GM12878 (cell line): Measurements from ENCODE around the gene TGFBR1. TPM values are rescaled to one million over a fixed set of nuclear protein-coding genes. Genes with fewer than 3 reads are reported as not detected.

Experiments used
- ATAC-seq: fragments of 200-7000 bp; cut with Tn5 transposase; 3 replicates; pipeline ENCODE4 v1.9.1; 2020; ENCODE audit warnings: mild to moderate bottlenecking, moderate library complexity
- BruUV-seq: library from RNA; stranded (reverse); fragments of 400-500 nt; replicated peaks from 2 replicates; lab custom pipeline; 2021; lab: Mats Ljungman, UMichigan
- CTCF ChIA-PET: fragments of 300-600 bp; sonication (Branson Sonifier 250); formaldehyde crosslinking; extraction: SDS; loops from one replicate; lab custom pipeline; 2021; ENCODE audit warnings: inconsistent platforms; lab: Yijun Ruan, JAX
- POLR2A ChIA-PET: fragments of 350-600 bp; formaldehyde crosslinking; extraction: SDS; loops from one replicate; lab custom pipeline; 2021; ENCODE audit warnings: inconsistent platforms; lab: Charles Lee
- RAD21 ChIA-PET: fragments of 300-600 bp; sonication (Branson Sonifier 250); formaldehyde crosslinking; loops from one replicate; lab custom pipeline; 2023; ENCODE audit warnings: antibody characterized with exemption; ENCODE audit not compliant: unreplicated experiment; lab: Charles Lee
- SMC1A ChIA-PET: fragments of 300-600 bp; sonication (Branson Sonifier 250); formaldehyde crosslinking; loops from one replicate; lab custom pipeline; 2023; ENCODE audit not compliant: unreplicated experiment, uncharacterized antibody; lab: Charles Lee
- DNase-seq: peaks from one replicate; pipeline ENCODE4 v3.0.0-alpha.2; 2011; ENCODE audit warnings: low read depth, low spot score
- FAIRE-seq: peaks from 3 replicates; lab custom pipeline; 2011; peaks lifted over from hg19 to GRCh38; lab: Jason Lieb, UNC
- H2AFZ ChIP-seq: 2 replicates; pipeline ENCODE4 v1.6.0; 2011; ENCODE audit warnings: low read depth, low read length, control low read depth; ENCODE audit not compliant: control insufficient read depth
- H3K27ac ChIP-seq: 2 replicates; pipeline ENCODE4 v1.5.1; 2011; ENCODE audit warnings: control low read depth; ENCODE audit not compliant: control insufficient read depth, insufficient read depth
- H3K27me3 ChIP-seq, 2 experiments: replicated peaks in 1 of 2; 2 replicates each; pipeline versions ENCODE4 v1.6.0 to v1.6.1; 2011; ENCODE audit warnings: low read length in 1 of 2; ENCODE audit not compliant: control insufficient read depth in 2 of 2, insufficient read depth in 2 of 2
- H3K36me3 ChIP-seq, 2 experiments: 2 replicates each; pipeline ENCODE4 v1.5.1; 2011; ENCODE audit warnings: low read length in 1 of 2; ENCODE audit not compliant: control insufficient read depth in 2 of 2, insufficient read depth in 2 of 2
- H3K4me1 ChIP-seq: 2 replicates; pipeline ENCODE4 v1.6.1; 2011; ENCODE audit warnings: mild to moderate bottlenecking, low read length, moderate library complexity, mixed read lengths; ENCODE audit not compliant: control insufficient read depth, insufficient read depth
- H3K4me2 ChIP-seq: 2 replicates; pipeline ENCODE4 v1.6.0; 2011; ENCODE audit warnings: control low read depth; ENCODE audit not compliant: control insufficient read depth, insufficient read depth
- H3K4me3 ChIP-seq: fragments of 200-600 bp; sonication (generic); 2 replicates; pipeline ENCODE4 v1.5.1; 2016
- H3K79me2 ChIP-seq: 2 replicates; pipeline ENCODE4 v1.6.0; 2011; ENCODE audit warnings: low read length; ENCODE audit not compliant: control insufficient read depth, insufficient read depth
- H3K9ac ChIP-seq: 2 replicates; pipeline ENCODE4 v1.8.0; 2011; ENCODE audit warnings: low read length, control low read depth, mixed read lengths; ENCODE audit not compliant: control insufficient read depth, insufficient read depth
- H3K9me3 ChIP-seq: replicated peaks from 3 replicates; pipeline ENCODE4 v1.5.1; 2011; ENCODE audit warnings: mild to moderate bottlenecking, low read length; ENCODE audit not compliant: control insufficient read depth, insufficient read depth
- H4K20me1 ChIP-seq: 2 replicates; pipeline ENCODE4 v1.6.0; 2011; ENCODE audit not compliant: control insufficient read depth, insufficient read depth
- POU2F2 ChIP-seq: IDR thresholded peaks from 3 replicates; pipeline ENCODE4 v1.6.1; 2011; ENCODE audit warnings: low read depth, mild to moderate bottlenecking, low read length, borderline replicate concordance
- SREBF1 ChIP-seq: IDR thresholded peaks from 2 replicates; pipeline ENCODE4 v1.6.1; 2012; ENCODE audit warnings: mild to moderate bottlenecking, low read length
- ZNF384 ChIP-seq: IDR thresholded peaks from 2 replicates; pipeline ENCODE4 v1.6.1; 2012; ENCODE audit warnings: low read depth, mild to moderate bottlenecking, low read length, improper control_type of control experiment, borderline replicate concordance
- WGBS: methylation state at CpG from one replicate; pipeline ENCODE4 v1.1.6; 2016; ENCODE audit warnings: low lambda C conversion rate; ENCODE audit not compliant: insufficient replicate concordance, insufficient coverage; ENCODE audit errors: missing lambda C conversion rate; 5-methylcytosine and 5-hydroxymethylcytosine counted together
- in situ Hi-C: fragments of 300-500 bp; cut with MboI; formaldehyde crosslinking; loops from 9 replicates; pipeline ENCODE4 v1.14.3; 2018; ENCODE audit warnings: mixed read lengths
- intact Hi-C: fragments of 100-400 bp; cut with micrococcal nuclease; formaldehyde crosslinking; loops from one replicate; pipeline ENCODE4 v1.14.2; 2022; ENCODE audit not compliant: unreplicated experiment
- polyA plus RNA-seq, 11 experiments: library from polyadenylated mRNA; depleted of rRNA in 4 of 11; unstranded in 6 of 11; stranded (reverse) in 5 of 11; fragments of >200 nt; fragmentation: Nextera tagmentation in 4 of 11; fragmentation: Illumina TruSeq in 1 of 11; extraction: Ambion mirVana in 4 of 11; extraction: Trizol in 1 of 11; gene quantifications; 1 replicate in 1 of 11; 2 replicates in 10 of 11; pipeline versions ENCODE4 v1.2.1 to v1.2.3, GENCODE V29; 2011 to 2016; ENCODE audit warnings: inconsistent platforms in 2 of 11, missing spikeins in 2 of 11, low read depth in 1 of 11
- total RNA-seq, 4 experiments: library from RNA; depleted of rRNA in 3 of 4; stranded (reverse); fragments of >200 nt in 3 of 4; fragmentation: Illumina TruSeq in 1 of 4; extraction: Trizol in 1 of 4; gene quantifications; 2 replicates each; pipeline versions ENCODE4 v1.2.1 to v1.2.3, GENCODE V29; 2013 to 2021
- TF ChIP-seq, protein P1 (sequence below): IDR thresholded peaks from 2 replicates; pipeline ENCODE4 v1.6.1; 2012; ENCODE audit warnings: low read depth, low read length, improper control_type of control experiment

Gene TGFBR1
- total and polyA plus RNA-seq, 10 of the 15 experiments (the other 5 are each of a cell fraction or from before 2014, with no cell fraction given) = 2.9 to 27.2 (median 16.6) TPM

DNA sequence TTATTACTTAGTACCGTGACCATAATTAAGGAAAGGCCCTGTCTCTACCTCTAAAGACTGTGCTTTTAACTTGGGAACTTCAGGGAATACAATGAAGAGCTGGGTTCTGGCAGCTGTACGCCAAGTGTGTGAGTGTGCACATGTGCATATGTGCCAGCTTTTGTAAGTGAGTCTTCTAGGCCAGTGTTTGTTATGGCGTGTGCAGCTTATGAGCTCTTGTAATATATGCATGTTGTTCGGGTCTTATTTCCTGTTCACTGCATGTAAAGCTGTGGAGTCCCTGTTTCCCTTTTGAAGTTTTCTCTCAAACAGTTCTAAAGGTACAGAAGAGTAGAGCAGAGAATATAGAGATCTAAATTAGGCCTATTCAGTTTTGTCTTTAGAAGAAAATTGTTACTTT, 30.5 kb downstream of the TGFBR1 start:
- POLR2A ChIA-PET = interaction anchor here (0.8 kb wide), 1 partner anchor 30 kb away, joined by 3 read pairs; no protein-coding TSS in a partner anchor
- peaks cover 17% of the 10 kb centered on the region for H3K4me1 ChIP-seq
- peaks cover 0 to 4% of the 10 kb centered on the region in 2 experiments; a peak in 1 of 4 replicates for H3K36me3 ChIP-seq
- CTCF ChIA-PET = interaction anchor here (0.9 to 12.3 kb wide), 6 partner anchors 9 to 137 kb away, joined by 3 to 304 read pairs (median 4); no protein-coding TSS in a partner anchor
- FAIRE-seq = no peak
- peak; percentile 30 for ATAC-seq
- in situ Hi-C loops = loop anchor here (5.0 kb wide), 2 partner anchors 138 to 288 kb away; no protein-coding TSS in a partner anchor
- intact Hi-C loops = no loop called here
- H3K79me2 ChIP-seq = peaks cover 1% of the 10 kb centered on the region; the same call in 1 of the 2 replicates
- TF ChIP-seq SREBF1 = no peak
- TF ChIP-seq POU2F2 = 0 out of 3 replicates have a peak, but pooled peaks have one; percentile 17
- RAD21 ChIA-PET = interaction anchor here (0.6 to 10.4 kb wide), 5 partner anchors 10 to 118 kb away, joined by 3 to 83 read pairs (median 9); partner anchors contain the start of gene TGFBR1
- H3K4me3 ChIP-seq = no peak overlapping the region
- no peak for DNase-seq
- no peaks in the 10 kb centered on the region for H4K20me1 ChIP-seq
- SMC1A ChIA-PET = interaction anchor here (1.1 to 10.2 kb wide), 7 partner anchors 13 to 139 kb away, joined by 4 to 129 read pairs (median 24); partner anchors contain the start of gene TGFBR1
- H3K27me3 ChIP-seq = no peaks in the 10 kb centered on the region
- H3K4me2 ChIP-seq = 0 out of 2 replicates have a peak overlapping the region, but pooled peaks have one; percentile 19
- H3K27ac ChIP-seq = no peak overlapping the region
- no peak overlapping the region; the same call in 1 of the 2 replicates for H2AFZ ChIP-seq
- no peaks in the 10 kb centered on the region for H3K9me3 ChIP-seq
- no TSS peak for BruUV-seq
- H3K9ac ChIP-seq = no peak overlapping the region
- 14% methylated on average over 4 of the region's 4 CpGs for WGBS

DNA sequence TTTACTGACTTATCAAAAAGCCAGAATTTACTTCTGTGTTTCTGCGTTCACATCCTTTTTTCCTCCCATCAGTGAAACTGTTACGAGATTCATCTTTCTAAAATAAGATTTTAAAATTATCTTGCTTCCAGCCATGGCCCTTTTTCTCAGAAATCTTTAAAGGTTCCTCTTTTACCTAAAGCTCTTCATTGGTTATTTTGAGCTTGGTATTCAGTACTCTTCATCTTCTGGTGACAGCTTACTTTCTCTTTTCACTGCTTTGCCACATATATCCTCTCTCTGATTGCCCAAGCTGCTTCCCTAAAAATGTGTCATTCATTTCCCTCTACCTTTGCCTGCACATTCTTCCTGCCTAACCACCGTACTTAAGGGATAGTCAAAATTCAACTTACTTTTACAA, 32.3 kb downstream of the TGFBR1 start:
- peaks cover 14% of the 10 kb centered on the region for H3K4me1 ChIP-seq
- intact Hi-C loops (no loop called here), in situ Hi-C loops (loop anchor here (5.0 kb wide), 2 partner anchors 140 to 290 kb away; no protein-coding TSS in a partner anchor)
- no peaks in the 10 kb centered on the region for H3K9me3 ChIP-seq
- no peak overlapping the region for H3K4me3 ChIP-seq
- ChIA-PET POLR2A (interaction anchor here (1.7 kb wide), 1 partner anchor 32 kb away, joined by 5 read pairs; the partner anchor contains the start of gene TGFBR1), CTCF (interaction anchor here (1.2 to 12.3 kb wide), 9 partner anchors 10 to 289 kb away, joined by 3 to 304 read pairs (median 6); no protein-coding TSS in a partner anchor), RAD21 (interaction anchor here (0.7 to 10.4 kb wide), 7 partner anchors 12 to 162 kb away, joined by 3 to 83 read pairs (median 5); partner anchors contain the start of gene TGFBR1), SMC1A (interaction anchor here (0.9 to 10.2 kb wide), 13 partner anchors 8 to 162 kb away, joined by 3 to 129 read pairs (median 11); partner anchors contain the start of gene TGFBR1)
- no peak overlapping the region for H3K9ac ChIP-seq
- no peak overlapping the region; the same call in 1 of the 2 replicates for H3K27ac ChIP-seq
- 0 out of 2 replicates have a peak overlapping the region, but pooled peaks have one; percentile 1 for H3K4me2 ChIP-seq
- no peak overlapping the region for H2AFZ ChIP-seq
- DNase-seq (no peak), ATAC-seq (peak; percentile 23), FAIRE-seq (no peak)
- TF ChIP-seq ZNF384 = no peak
- TF ChIP-seq, protein P1, sequence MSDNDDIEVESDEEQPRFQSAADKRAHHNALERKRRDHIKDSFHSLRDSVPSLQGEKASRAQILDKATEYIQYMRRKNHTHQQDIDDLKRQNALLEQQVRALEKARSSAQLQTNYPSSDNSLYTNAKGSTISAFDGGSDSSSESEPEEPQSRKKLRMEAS = no peak
- H4K20me1 ChIP-seq = no peaks in the 10 kb centered on the region
- H3K27me3 ChIP-seq = no peaks in the 10 kb centered on the region
- BruUV-seq = no TSS peak
- H3K36me3 ChIP-seq = peaks cover 0 to 3% of the 10 kb centered on the region in 2 experiments; a peak in 1 of 4 replicates
- 4% methylated on average over 3 of the region's 3 CpGs for WGBS
- no peaks in the 10 kb centered on the region; the same call in 1 of the 2 replicates for H3K79me2 ChIP-seq
